ENCODE measurements around the gene KLF16. TPM values are rescaled to one million over a fixed set of nuclear protein-coding genes. Genes with fewer than 3 reads are reported as not detected.
"Not testable (repeated sequence)": the region's sequence is repeated elsewhere in the genome, so short reads cannot be mapped to it uniquely, and the experiment has no call there.

The KLF16 gene
- total RNA-seq, 1 donor from 2014 or later, result 2.9 TPM

GRCh38 chr19:1884291-1884718, 20.9 kb upstream of the KLF16 start:
- DNase-seq, result no peak

GRCh38 chr19:1883784-1884183, 20.4 kb upstream of the KLF16 start:
- no peak for DNase-seq

- DNase-seq, result no peak
Measured at GRCh38 chr19:1882786-1883692, 19.7 kb upstream of the KLF16 start.

DNA sequence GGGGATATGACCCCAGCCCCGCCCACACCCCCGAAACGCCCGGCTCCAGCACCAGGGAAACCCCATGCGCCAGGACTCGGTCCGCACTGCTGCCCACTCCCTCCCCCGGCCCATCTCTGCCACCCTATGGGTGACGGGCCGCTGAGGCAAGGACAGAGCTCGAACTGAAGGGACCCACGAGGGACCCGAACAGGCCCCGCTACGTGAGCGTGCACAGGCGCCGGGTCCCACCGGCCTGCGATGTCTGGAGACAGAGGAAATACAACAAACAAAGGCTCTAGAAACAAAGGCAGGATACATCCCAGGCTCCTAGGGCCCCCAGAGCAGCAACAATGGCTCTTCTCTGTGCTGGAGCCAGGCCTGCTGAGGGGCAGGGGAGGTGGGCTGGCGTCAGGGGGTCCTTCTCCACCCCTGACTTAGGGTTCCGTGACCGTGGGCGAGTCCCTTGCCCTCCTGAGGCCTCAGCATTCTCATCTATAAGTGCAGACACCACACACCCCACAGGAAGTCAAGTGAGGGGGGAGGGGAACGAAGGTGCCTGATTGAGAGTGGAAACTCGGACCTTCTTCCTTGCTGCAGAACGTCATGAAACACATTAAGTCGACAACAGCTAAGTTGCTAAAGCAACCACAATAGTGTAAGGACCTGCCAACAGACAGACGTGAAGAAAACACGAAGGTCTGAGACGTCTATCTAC, 18.9 kb upstream of the KLF16 start:
- DNase-seq, result no peak

GRCh38 chr19:1881393-1882088, 18.2 kb upstream of the KLF16 start:
- not testable (repeated sequence) for DNase-seq

- DNase-seq, result no peak
Measured at GRCh38 chr19:1880611-1881392, 17.4 kb upstream of the KLF16 start.

GRCh38 chr19:1879982-1880381, 16.6 kb upstream of the KLF16 start:
- not testable (repeated sequence) for DNase-seq

- not testable (repeated sequence) for DNase-seq
Measured at GRCh38 chr19:1878583-1878982, 15.2 kb upstream of the KLF16 start.

GRCh38 chr19:1877280-1877660, 13.9 kb upstream of the KLF16 start:
- not testable (repeated sequence) for DNase-seq

- DNase-seq, result not testable (repeated sequence)
Measured at GRCh38 chr19:1876496-1877279, 13.3 kb upstream of the KLF16 start.

GRCh38 chr19:1875646-1876495, 12.5 kb upstream of the KLF16 start:
- DNase-seq, result peak; percentile 80

DNA sequence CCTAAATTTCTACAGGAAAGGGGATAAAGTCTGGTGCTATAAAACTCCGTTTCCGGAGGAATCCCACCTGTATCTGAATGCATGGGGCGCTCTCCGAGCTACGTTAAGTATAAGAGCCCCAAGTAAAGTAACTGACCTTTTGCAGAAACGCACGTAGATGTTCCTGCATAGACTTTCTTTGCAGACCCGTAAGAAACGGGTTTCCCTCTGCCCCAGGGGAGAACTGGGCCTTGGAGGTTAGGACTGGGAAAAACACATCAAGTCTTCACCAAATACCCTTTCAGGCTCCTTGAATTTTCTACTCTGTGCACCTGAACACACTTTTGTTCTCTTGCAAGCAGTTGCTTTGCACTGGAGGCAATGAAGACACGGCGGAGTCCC, 11.9 kb upstream of the KLF16 start:
- not testable (repeated sequence) for DNase-seq

DNA sequence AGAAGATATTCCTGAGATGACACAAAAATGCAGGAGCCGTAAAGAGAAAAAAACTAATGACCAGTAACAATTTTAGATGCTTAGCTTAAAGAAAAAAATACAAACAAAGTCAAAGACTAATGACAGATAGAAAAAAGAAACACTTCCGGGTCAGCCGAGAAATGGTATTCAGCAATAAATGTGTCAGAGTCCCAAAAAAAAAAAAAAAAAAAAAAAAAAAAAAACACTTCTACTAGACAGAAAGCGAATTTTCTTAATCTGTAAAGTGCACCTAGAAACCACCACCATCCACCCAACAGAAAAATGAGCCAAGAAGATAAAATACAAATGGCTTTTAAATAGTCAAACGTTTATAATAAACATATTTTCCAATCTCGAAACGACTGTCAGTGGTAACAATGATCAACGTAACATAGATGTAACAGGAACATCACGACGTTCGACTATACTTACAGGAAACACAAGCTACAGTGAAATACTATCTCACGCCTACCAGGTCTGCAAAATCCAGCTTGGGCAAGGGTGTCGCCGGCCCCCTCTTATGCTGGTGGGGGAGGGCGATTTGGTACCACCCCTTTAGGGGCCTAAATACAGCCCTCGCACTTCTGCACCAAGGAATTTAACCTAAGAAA, 11.3 kb upstream of the KLF16 start:
- DNase-seq, result no peak

GRCh38 chr19:1873524-1874473, 10.4 kb upstream of the KLF16 start:
- no peak for DNase-seq

DNA sequence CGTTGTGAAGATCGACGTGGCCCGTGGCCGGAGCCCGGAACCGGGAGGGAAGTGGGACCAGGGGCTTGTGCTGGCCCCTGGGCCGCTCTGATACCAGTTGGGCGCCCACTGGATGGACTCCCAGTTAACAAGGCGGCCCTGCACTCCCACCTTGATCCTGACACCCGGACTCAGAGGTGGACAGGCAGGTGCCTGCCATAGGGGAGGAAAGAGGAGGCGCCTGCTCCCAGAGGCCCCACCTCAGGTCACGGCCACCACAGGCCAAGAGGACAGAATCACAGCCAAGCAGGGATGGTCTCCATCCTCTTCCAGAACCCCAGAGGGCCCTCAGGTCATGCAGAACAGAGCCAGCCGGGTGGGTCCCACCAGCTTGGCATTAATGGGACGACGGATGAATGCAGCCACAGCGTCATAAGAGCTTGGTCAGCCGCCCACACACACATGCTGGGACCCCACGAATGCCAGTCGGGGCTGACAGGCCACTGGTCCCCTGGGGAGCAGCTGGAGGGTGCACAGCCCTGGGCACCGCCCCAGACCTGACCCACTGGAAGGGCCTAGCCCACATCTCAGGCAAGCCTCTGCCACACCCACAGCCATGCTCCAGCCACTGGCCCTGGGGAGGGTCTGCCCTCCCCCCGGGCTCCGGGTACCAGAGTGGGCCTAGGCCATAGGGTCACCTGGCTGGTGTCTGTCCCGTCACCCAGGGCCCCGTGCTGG, 9.6 kb upstream of the KLF16 start:
- DNase-seq, result no peak

DNA sequence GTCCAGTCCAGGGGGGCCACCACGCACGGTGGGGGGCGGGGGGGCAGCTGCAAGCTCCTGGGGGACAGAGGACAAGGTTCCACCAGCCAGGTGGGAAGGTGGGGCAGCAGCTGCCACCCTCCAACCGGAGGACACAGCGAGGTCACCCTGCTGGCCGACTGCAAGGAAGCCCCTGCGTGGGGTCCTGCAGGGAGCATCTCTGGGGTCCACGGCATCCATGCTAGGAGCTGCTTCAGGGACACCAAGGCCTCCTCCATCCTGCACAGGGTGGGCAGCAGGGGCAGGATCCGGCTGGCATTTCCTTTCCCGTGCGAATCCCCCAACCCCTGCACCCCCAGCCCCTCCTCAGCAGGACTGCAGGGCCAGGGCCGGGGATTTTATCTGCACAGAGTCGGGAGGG, 8.3 kb upstream of the KLF16 start:
- no peak for DNase-seq

DNA sequence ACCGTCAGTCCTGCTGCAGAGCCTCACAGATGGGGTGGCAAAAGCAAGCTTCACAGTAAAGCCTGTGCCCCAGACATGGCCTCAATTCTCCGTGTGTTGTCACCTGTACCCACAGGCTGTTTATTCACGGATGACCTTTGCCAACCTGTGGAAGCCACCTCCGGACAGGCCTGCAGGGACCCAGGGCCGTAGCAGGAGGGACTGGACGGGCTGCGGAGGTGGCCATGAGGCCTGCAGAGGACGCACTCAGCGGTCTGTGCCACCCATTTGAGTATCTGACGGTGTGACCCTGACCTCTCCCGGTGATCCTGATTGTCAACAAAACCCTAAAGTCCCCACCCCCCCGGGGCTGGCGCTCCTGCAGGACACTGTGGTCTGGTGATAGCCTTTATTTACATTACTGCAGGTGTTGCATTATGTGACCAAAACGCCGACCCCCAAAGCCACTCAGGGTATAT, 7.8 kb upstream of the KLF16 start:
- no peak for DNase-seq

- no peak for DNase-seq
Measured at GRCh38 chr19:1868971-1869370, 5.6 kb upstream of the KLF16 start.

Data from skin of body (tissue), 2 donors.